Nephron progenitor cell (in vitro differentiated cells): ENCODE measurements around the gene ABR.
A peak's percentile ranks its signal among the peaks of the same experiment; 100 is the strongest.

ENCODE experiments used
- DNase-seq: peaks from one replicate; pipeline ENCODE4 v3.0.0; 2021
- H3K27ac Mint-ChIP-seq: 2 replicates; pipeline ENCODE4 v1.8.0; 2021; ENCODE audit warnings: mild to moderate bottlenecking, moderate library complexity, mixed read lengths
- H3K27me3 Mint-ChIP-seq: 2 replicates; pipeline ENCODE4 v1.8.0; 2021; ENCODE audit warnings: mild to moderate bottlenecking, low read depth, mixed read lengths; ENCODE audit not compliant: poor library complexity
- H3K36me3 Mint-ChIP-seq: 2 replicates; pipeline ENCODE4 v1.8.0; 2021; ENCODE audit warnings: low read depth, mixed read lengths
- H3K4me1 Mint-ChIP-seq: 2 replicates; pipeline ENCODE4 v1.8.0; 2021; ENCODE audit warnings: mixed read lengths
- H3K4me3 Mint-ChIP-seq: 2 replicates; pipeline ENCODE4 v1.8.0; 2021; ENCODE audit warnings: mild to moderate bottlenecking, moderate library complexity, mixed read lengths
- H3K9me3 Mint-ChIP-seq: 2 replicates; pipeline ENCODE4 v1.8.0; 2021; ENCODE audit warnings: mild to moderate bottlenecking, moderate library complexity, mixed read lengths
- TF ChIP-seq, protein P1 (sequence below): fragments of 200-600 bp; sonication (generic); IDR thresholded peaks from 2 replicates; pipeline ENCODE4 v1.5.0; 2021; ENCODE audit warnings: antibody characterized with exemption

ABR gene

GRCh38 chr17:1217089-1217385 lies 37.3 kb upstream of the ABR start:
- H3K4me1 Mint-ChIP-seq, result peaks cover 17% of the 10 kb centered on the region
- H3K27ac Mint-ChIP-seq, result no peak overlapping the region
- peaks cover 9% of the 10 kb centered on the region for H3K9me3 Mint-ChIP-seq
- TF ChIP-seq, protein P1, sequence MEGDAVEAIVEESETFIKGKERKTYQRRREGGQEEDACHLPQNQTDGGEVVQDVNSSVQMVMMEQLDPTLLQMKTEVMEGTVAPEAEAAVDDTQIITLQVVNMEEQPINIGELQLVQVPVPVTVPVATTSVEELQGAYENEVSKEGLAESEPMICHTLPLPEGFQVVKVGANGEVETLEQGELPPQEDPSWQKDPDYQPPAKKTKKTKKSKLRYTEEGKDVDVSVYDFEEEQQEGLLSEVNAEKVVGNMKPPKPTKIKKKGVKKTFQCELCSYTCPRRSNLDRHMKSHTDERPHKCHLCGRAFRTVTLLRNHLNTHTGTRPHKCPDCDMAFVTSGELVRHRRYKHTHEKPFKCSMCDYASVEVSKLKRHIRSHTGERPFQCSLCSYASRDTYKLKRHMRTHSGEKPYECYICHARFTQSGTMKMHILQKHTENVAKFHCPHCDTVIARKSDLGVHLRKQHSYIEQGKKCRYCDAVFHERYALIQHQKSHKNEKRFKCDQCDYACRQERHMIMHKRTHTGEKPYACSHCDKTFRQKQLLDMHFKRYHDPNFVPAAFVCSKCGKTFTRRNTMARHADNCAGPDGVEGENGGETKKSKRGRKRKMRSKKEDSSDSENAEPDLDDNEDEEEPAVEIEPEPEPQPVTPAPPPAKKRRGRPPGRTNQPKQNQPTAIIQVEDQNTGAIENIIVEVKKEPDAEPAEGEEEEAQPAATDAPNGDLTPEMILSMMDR, result no peak
- no peak for DNase-seq
- peaks cover 17% of the 10 kb centered on the region for H3K27me3 Mint-ChIP-seq
- no peaks in the 10 kb centered on the region for H3K36me3 Mint-ChIP-seq
- H3K4me3 Mint-ChIP-seq, result no peak overlapping the region

GRCh38 chr17:1216217-1217088 lies 36.7 kb upstream of the ABR start:
- Mint-ChIP-seq H3K4me3 (no peak overlapping the region), H3K36me3 (no peaks in the 10 kb centered on the region), H3K4me1 (peaks cover 17% of the 10 kb centered on the region), H3K27me3 (peaks cover 23% of the 10 kb centered on the region), H3K27ac (peak overlapping the region; percentile 80), H3K9me3 (peaks cover 9% of the 10 kb centered on the region)
- TF ChIP-seq, protein P1, result no peak
- no peak for DNase-seq

DNA sequence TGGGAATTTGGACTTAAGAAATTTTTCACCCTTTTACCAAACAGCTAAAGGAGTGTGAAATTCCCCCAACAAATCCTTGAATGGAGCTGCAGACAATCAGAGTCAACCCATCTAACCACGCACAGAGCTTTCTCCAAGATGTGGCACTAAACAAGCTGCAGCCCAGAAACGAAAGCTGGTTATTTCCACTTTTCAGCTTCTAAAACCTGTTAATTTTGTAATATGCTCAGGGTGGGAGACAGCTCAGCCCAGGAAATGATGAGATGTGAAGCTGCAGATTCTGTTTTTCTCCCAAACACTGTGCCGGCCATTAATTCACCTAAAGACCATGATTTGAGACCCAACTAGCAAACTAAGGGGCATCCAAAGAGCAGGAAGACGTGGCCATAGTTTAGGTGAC lies 33.2 kb upstream of the ABR start:
- H3K27ac Mint-ChIP-seq, result no peak overlapping the region
- no peak for DNase-seq
- H3K27me3 Mint-ChIP-seq, result peaks cover 30% of the 10 kb centered on the region
- H3K9me3 Mint-ChIP-seq, result peaks cover 9% of the 10 kb centered on the region
- no peak overlapping the region for H3K4me3 Mint-ChIP-seq
- TF ChIP-seq, protein P1, result no peak
- H3K4me1 Mint-ChIP-seq, result peaks cover 29% of the 10 kb centered on the region
- H3K36me3 Mint-ChIP-seq, result no peaks in the 10 kb centered on the region

DNA sequence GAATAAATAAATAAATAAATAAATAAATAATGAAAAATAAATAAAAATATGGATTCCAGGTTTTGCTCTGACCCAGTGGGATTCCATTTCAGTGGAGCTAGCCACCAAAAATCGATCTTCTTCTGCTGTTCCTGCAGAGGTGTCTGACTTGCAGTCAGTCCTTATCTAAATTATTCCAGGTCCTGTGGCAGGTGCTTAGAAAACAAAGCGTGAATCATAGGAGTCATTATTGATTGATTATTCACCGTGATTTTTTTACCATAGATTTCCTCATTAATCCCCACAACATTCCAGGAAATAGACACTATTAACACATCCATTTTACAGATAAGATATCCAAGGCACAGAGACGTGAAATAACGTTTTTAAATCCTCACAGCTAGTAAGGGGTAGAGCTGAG lies 31.5 kb upstream of the ABR start:
- DNase-seq, result no peak
- TF ChIP-seq, protein P1, result no peak
- no peaks in the 10 kb centered on the region for H3K36me3 Mint-ChIP-seq
- peaks cover 18% of the 10 kb centered on the region for H3K4me1 Mint-ChIP-seq
- H3K27me3 Mint-ChIP-seq, result peaks cover 34% of the 10 kb centered on the region
- H3K9me3 Mint-ChIP-seq, result peaks cover 9% of the 10 kb centered on the region
- H3K4me3 Mint-ChIP-seq, result no peak overlapping the region
- no peak overlapping the region for H3K27ac Mint-ChIP-seq

DNA sequence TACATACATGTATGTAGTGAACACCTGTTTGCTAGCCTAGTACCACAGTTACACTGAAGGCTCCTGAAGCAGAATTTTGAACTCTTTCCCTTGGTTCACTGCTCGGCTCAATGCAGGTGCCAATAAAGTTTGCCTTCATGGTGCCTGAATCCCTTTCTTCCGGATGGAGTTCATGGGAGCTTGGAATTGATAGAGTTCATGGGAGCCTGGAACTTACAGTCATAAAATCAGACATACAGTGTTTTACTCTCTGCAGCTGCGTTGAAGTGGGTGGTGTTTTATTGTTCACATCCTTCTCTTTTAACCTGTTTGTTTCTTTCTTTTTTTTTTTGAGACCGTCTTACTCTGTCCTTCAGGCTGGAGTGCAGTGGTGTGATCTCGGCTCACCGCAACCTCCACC lies 29.2 kb upstream of the ABR start:
- Mint-ChIP-seq H3K27me3 (peaks cover 51% of the 10 kb centered on the region), H3K27ac (no peak overlapping the region), H3K9me3 (no peaks in the 10 kb centered on the region), H3K4me1 (peaks cover 12% of the 10 kb centered on the region), H3K36me3 (no peaks in the 10 kb centered on the region), H3K4me3 (no peak overlapping the region)
- DNase-seq, result no peak
- TF ChIP-seq, protein P1, result no peak
